Measurements from ENCODE around the gene ETFB.

DNA sequence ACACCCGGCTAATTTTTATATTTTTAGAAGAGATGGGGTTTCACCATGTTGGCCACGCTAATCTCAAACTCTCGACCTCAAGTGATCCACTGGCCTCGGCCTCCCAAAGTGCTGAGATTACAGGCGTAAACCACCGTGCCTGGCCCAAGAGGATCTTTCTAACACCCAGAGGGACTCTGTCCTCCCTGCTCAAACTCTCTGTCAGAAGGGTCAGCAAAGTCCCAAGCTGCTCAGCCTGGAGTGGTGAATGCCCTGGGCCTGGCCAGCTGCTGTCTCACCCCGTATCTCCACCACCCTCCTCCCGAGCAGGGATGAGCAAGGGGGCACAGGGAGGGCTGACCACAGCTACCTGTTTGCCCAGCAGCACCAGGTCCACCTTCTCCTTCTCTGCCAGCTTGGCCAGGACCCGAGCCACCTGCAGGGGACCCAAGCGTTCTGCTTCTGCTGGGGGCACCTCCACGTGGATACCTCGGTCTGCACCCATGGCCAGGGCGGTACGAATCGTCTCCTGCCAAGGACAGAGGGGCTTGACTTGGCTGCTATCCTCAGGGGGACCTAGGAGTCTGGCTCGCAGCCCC is 13.3 kb downstream of the ETFB start:
- TF ChIP-seq, protein P1, sequence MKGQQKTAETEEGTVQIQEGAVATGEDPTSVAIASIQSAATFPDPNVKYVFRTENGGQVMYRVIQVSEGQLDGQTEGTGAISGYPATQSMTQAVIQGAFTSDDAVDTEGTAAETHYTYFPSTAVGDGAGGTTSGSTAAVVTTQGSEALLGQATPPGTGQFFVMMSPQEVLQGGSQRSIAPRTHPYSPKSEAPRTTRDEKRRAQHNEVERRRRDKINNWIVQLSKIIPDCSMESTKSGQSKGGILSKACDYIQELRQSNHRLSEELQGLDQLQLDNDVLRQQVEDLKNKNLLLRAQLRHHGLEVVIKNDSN (IDR thresholded peaks at IDR 0.05): no peak
- TF ChIP-seq, protein P2, sequence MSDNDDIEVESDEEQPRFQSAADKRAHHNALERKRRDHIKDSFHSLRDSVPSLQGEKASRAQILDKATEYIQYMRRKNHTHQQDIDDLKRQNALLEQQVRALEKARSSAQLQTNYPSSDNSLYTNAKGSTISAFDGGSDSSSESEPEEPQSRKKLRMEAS (IDR thresholded peaks at IDR 0.05): no peak
- TF ChIP-seq TCF12 (IDR thresholded peaks at IDR 0.05; ENCODE audit: low read depth): no peak
